Skeletal muscle tissue (tissue), 4 donors: ENCODE measurements around the gene ZNF134. TPM values are rescaled to one million over a fixed set of nuclear protein-coding genes. Genes with fewer than 3 reads are reported as not detected.
A peak's percentile ranks its signal among the peaks of the same experiment; 100 is the strongest.

Experiments used
- H3K27ac ChIP-seq: one replicate; pipeline ENCODE4 v1.7.0; 2013; ENCODE audit warnings: mild to moderate bottlenecking, low read depth, low read length, inconsistent platforms
- H3K27me3 ChIP-seq, 3 donors: one replicate each; pipeline ENCODE4 v1.7.0; 2013; ENCODE audit warnings: low read length in 3 of 3; ENCODE audit not compliant: control insufficient read depth in 3 of 3, insufficient read depth in 3 of 3
- H3K36me3 ChIP-seq, 3 donors: one replicate each; pipeline ENCODE4 v1.7.0; 2013; ENCODE audit warnings: low read length in 3 of 3; ENCODE audit not compliant: control insufficient read depth in 3 of 3, insufficient read depth in 3 of 3
- H3K4me1 ChIP-seq, 3 donors: one replicate each; pipeline ENCODE4 v1.7.0; 2013; ENCODE audit warnings: low read length in 3 of 3, mild to moderate bottlenecking in 3 of 3; ENCODE audit not compliant: control insufficient read depth in 3 of 3, insufficient read depth in 3 of 3
- H3K4me3 ChIP-seq, 3 donors: one replicate each; pipeline ENCODE4 v1.7.0; 2013; ENCODE audit warnings: low read length in 3 of 3
- H3K9ac ChIP-seq, 3 donors: one replicate each; pipeline ENCODE4 v1.7.0; 2013; ENCODE audit warnings: low read length in 3 of 3, mild to moderate bottlenecking in 3 of 3, moderate library complexity in 2 of 3, low read depth in 1 of 3
- H3K9me3 ChIP-seq, 3 donors: one replicate each; pipeline ENCODE4 v1.7.0; 2013; ENCODE audit warnings: low read length in 3 of 3; ENCODE audit not compliant: control insufficient read depth in 3 of 3
- total RNA-seq: library from RNA; depleted of rRNA; stranded (reverse); fragments of >200 nt; gene quantifications from one replicate; pipeline ENCODE4 v1.2.3, GENCODE V29; 2014
- donor health status: Osteomylitis.

Gene ZNF134
- 17.7 TPM for total RNA-seq

GRCh38 chr19:57613941-57614743, at the start of gene ZNF134:
ZNF134 (plus strand) TSS chr19:57614242; CDS start chr19:57619469, 5,227 bp downstream.
- H3K4me1 ChIP-seq, result peaks cover 6 to 16% (median 12%) of the 10 kb centered on the region in 3 donors
- H3K4me3 ChIP-seq, result peak within 1 kb of the TSS; percentile 90 to 99 (median 95)
- no peaks in the 10 kb centered on the region for H3K27me3 ChIP-seq
- peaks cover 31 to 37% (median 37%) of the 10 kb centered on the region in 3 donors for H3K9me3 ChIP-seq
- H3K36me3 ChIP-seq, result peaks cover 38 to 42% (median 41%) of the 10 kb centered on the region in 3 donors
- peak within 1 kb of the TSS; percentile 84 to 94 (median 88) for H3K9ac ChIP-seq
- H3K27ac ChIP-seq, result peak within 1 kb of the TSS; percentile 59

DNA sequence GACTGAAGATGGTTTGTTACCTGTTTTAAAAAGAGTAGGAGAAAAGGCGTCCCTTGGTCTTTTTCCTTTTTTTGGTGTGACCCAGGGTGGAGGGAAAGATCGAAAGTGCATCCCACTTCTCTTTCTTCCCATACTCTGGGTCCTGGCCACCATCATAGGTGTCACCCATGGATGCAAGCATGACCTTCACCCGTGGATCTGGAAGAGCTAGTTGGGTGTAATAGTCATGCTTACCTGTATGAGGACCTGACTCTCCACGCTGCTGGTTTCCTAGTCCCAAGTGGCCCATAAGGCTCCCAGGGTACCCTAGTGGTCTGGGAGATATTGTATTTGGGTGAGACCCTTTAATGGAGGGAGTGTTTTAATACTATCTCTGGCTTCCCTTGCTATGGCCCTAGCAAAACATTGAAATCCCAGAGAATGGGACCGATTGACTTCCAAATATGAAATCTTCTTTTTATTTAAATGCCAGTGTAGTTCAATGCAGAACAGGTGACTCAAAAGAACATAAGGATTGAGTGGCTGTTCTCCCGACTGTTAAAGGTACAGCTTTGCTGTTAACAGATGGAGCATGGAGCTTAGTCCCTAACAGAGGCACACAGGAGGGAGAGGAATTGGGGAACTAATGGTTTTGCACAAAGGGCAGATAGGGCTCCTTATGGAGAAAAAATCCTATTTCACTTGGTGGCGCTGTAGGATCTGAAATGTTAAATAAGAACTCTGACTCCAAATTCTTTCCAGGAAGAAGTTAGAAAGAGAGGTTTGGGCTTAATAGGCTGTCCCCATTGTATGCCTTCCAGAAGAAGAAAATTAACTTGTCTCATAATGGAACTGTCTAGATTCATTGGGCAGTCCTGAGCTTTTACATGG, 47.4 kb upstream of the ZNF134 start:
- peaks cover 3 to 11% (median 9%) of the 10 kb centered on the region in 3 donors for H3K36me3 ChIP-seq
- no peak overlapping the region for H3K9ac ChIP-seq
- H3K4me1 ChIP-seq, result no peaks in the 10 kb centered on the region
- H3K9me3 ChIP-seq, result peaks cover 30 to 49% (median 37%) of the 10 kb centered on the region in 3 donors
- H3K27ac ChIP-seq, result no peak overlapping the region
- no peak overlapping the region for H3K4me3 ChIP-seq
- no peaks in the 10 kb centered on the region for H3K27me3 ChIP-seq

GRCh38 chr19:57570707-57571106, 43.3 kb upstream of the ZNF134 start:
- Histone ChIP-seq H3K27ac (no peak overlapping the region), H3K4me3 (peak overlapping the region in 1 of 3 donors; percentile 46), H3K9ac (no peak overlapping the region), H3K36me3 (peaks cover 44 to 52% (median 46%) of the 10 kb centered on the region in 3 donors), H3K4me1 (no peaks in the 10 kb centered on the region), H3K9me3 (peaks cover 55 to 78% (median 59%) of the 10 kb centered on the region in 3 donors), H3K27me3 (no peaks in the 10 kb centered on the region)

GRCh38 chr19:57572415-57572947, 41.6 kb upstream of the ZNF134 start:
- Histone ChIP-seq H3K36me3 (peaks cover 58 to 64% (median 61%) of the 10 kb centered on the region in 3 donors), H3K27ac (no peak overlapping the region), H3K27me3 (no peaks in the 10 kb centered on the region), H3K9ac (no peak overlapping the region), H3K9me3 (peaks cover 44 to 70% (median 57%) of the 10 kb centered on the region in 3 donors), H3K4me1 (peaks cover 0 to 5% (median 2%) of the 10 kb centered on the region in 3 donors), H3K4me3 (peak overlapping the region in 1 of 3 donors; percentile 62)

- Histone ChIP-seq H3K4me1 (peaks cover 7 to 16% (median 14%) of the 10 kb centered on the region in 3 donors), H3K9me3 (peaks cover 31 to 47% (median 37%) of the 10 kb centered on the region in 3 donors), H3K27me3 (no peaks in the 10 kb centered on the region)
Observed at GRCh38 chr19:57576661-57577060, 37.4 kb upstream of the ZNF134 start.

DNA sequence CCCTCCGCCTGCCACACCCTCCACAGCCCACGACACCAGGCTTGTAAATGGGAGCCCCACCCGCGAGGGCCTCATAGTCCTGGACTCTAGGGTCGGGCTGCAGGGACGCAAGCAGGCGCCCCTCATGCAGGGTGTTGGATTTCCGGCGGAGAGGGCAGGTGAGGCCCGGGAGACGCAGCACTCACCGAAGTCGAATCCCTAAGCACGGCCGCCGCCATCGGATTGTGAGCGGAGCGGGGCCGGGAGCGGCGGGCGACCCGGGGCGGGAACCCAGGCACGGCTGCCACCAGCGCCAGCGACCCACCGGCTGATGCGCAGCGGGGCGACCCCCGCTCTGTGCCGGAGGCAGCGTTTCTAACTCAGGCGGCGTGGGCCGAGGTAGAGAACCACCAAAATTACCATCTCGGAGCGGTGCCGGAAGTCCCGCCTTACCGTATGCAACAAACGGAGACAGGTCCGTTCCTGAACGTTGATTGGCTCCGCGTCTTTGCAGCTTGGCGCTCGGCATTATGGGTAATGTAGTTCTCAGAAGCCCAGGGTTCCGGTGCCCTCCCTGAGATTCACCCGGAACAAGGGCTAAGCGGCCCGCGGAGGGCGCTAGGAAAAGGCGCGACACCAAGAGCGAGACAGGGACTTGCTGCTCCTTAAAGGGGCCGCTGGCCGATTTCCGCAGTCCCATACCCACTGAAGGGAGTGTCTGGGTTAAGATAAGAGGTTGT, 35.4 kb upstream of the ZNF134 start, which contains the start of gene ZNF416:
ZNF416 (minus strand) TSS at position 425 of the 719 bp plus-strand sequence; CDS start at position 218, 207 bp downstream.
- Histone ChIP-seq H3K9me3 (peaks cover 18 to 28% (median 26%) of the 10 kb centered on the region in 3 donors), H3K9ac (peak within 1 kb of the TSS; percentile 74 to 94 (median 88)), H3K4me1 (peaks cover 10 to 23% (median 21%) of the 10 kb centered on the region in 3 donors), H3K4me3 (peak within 1 kb of the TSS; percentile 86 to 92 (median 90)), H3K27me3 (no peaks in the 10 kb centered on the region), H3K36me3 (peaks cover 31 to 42% (median 33%) of the 10 kb centered on the region in 3 donors), H3K27ac (peak within 1 kb of the TSS; percentile 61)

More at GRCh38 chr19:57576661-57577060, 37.4 kb upstream of the ZNF134 start:
- H3K36me3 ChIP-seq, result peaks cover 49 to 62% (median 53%) of the 10 kb centered on the region in 3 donors
- H3K4me3 ChIP-seq, result peak overlapping the region in 2 of 3 donors; percentile 18 to 33
- H3K9ac ChIP-seq, result no peak overlapping the region
- no peak overlapping the region for H3K27ac ChIP-seq

DNA sequence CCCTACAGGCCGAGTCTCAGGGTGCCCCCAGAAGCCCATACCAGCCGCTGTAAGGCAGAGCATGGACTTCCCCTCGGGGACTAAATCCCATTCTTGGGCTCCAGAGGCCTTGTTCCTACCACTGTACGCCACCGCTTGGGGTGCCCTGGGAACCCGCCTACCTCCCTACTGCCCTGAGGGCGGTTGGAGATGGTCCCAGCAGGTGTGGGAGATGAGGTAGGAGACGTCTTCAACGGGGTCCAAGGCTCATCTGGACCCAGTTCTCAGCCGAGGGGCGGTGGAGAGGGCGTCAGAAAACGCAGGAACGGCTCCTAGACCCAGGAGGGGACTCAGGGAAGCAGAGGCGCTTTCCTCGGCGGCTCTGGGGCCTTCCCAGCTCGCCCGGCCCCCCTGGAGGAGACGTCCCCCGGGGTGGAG, 30.9 kb upstream of the ZNF134 start:
- no peak overlapping the region for H3K27ac ChIP-seq
- H3K9ac ChIP-seq, result peak overlapping the region in 2 of 3 donors; percentile 52 to 81
- peak overlapping the region; percentile 82 to 95 (median 93) for H3K4me3 ChIP-seq
- peaks cover 6 to 15% (median 13%) of the 10 kb centered on the region in 3 donors for H3K9me3 ChIP-seq
- H3K36me3 ChIP-seq, result peaks cover 8 to 16% (median 10%) of the 10 kb centered on the region in 3 donors
- no peaks in the 10 kb centered on the region for H3K27me3 ChIP-seq
- H3K4me1 ChIP-seq, result peaks cover 15 to 26% (median 22%) of the 10 kb centered on the region in 3 donors

- Histone ChIP-seq H3K27me3 (no peaks in the 10 kb centered on the region), H3K9me3 (peaks cover 6 to 21% (median 18%) of the 10 kb centered on the region in 3 donors), H3K9ac (peak within 1 kb of the TSS; percentile 74 to 87 (median 82)), H3K4me3 (peak within 1 kb of the TSS; percentile 82 to 95 (median 93)), H3K4me1 (peaks cover 13 to 22% (median 20%) of the 10 kb centered on the region in 3 donors), H3K27ac (peak within 1 kb of the TSS; percentile 38), H3K36me3 (peaks cover 15 to 23% (median 17%) of the 10 kb centered on the region in 3 donors)
Observed at GRCh38 chr19:57583521-57584416, 30.3 kb upstream of the ZNF134 start, which contains the start of gene ZIK1. ZIK1 (plus strand) TSS chr19:57584145; CDS start chr19:57584357, 212 bp downstream.
